Activated T-helper 17 cell treated with anti-CD3 and anti-CD28 coated beads, Interleukin-2, amount 50 U/mL, for 72 hours (primary cell): ENCODE results near the gene AMZ1. TPM values are rescaled to one million over a fixed set of nuclear protein-coding genes. Genes with fewer than 3 reads are reported as not detected.

Experiments used
- ATAC-seq: fragments of 150-1000 bp; cut with Tn5 transposase; replicated peaks from 2 replicates; pipeline ENCODE4 v1.10.0; 2021; ENCODE audit warnings: mild to moderate bottlenecking, moderate library complexity
- H3K27ac Mint-ChIP-seq: one replicate; pipeline ENCODE4 v1.8.0; 2022; ENCODE audit warnings: mixed read lengths
- H3K27me3 Mint-ChIP-seq: one replicate; pipeline ENCODE4 v1.8.0; 2022; ENCODE audit warnings: mixed read lengths
- H3K36me3 Mint-ChIP-seq: one replicate; pipeline ENCODE4 v1.8.0; 2022; ENCODE audit warnings: low read depth, mild to moderate bottlenecking, mixed read lengths
- H3K4me1 Mint-ChIP-seq: one replicate; pipeline ENCODE4 v1.8.0; 2022; ENCODE audit warnings: mixed read lengths
- H3K4me3 Mint-ChIP-seq: one replicate; pipeline ENCODE4 v1.8.0; 2022; ENCODE audit warnings: mild to moderate bottlenecking, mixed read lengths
- H3K9me3 Mint-ChIP-seq: one replicate; pipeline ENCODE4 v1.8.0; 2022; ENCODE audit warnings: mixed read lengths
- total RNA-seq, 2 donors: library from RNA; stranded (reverse); gene quantifications; one replicate each; pipeline ENCODE4 v1.2.3, GENCODE V29; 2022

AMZ1 gene
- total RNA-seq, 2 donors from 2014 or later, result 0.69 TPM; not detected in 1

DNA sequence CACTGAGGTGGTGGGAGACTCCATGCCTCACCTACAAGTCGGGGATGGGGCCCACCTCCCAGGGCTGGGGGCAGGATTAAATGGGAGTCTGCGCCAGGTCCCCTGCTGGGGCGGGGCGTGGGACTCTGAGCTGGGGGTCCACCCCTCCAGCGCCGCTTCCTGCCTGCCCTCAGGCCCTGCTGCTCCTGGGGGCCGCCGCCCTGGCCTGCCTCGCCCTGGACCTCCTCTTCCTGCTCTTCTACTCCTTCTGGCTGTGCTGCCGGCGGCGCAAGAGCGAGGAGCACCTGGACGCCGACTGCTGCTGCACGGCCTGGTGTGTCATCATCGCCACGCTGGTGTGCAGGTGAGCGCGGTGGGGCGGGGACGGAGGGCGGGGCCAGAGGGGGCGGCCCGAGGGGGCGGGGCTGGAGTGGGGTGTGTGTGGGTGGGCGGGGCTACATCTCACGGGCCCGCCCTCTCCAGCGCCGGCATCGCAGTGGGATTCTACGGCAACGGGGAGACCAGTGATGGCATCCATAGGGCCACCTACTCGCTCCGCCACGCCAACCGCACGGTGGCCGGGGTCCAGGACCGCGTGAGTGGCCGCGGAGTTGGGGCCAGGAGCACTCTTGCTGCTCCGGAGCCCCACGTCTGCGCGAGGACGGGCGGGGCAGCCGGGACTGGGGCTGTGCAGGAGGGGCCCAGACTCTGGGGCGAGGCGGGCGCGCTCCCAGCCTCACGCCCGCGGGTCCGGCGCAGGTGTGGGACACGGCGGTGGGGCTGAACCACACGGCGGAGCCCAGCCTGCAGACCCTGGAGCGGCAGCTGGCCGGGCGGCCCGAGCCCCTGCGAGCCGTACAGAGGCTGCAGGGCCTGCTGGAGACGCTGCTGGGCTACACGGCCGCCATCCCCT, 41.1 kb upstream of the AMZ1 start:
- no peaks in the 10 kb centered on the region for H3K9me3 Mint-ChIP-seq
- H3K36me3 Mint-ChIP-seq, result no peaks in the 10 kb centered on the region
- H3K27me3 Mint-ChIP-seq, result no peaks in the 10 kb centered on the region
- H3K4me3 Mint-ChIP-seq, result no peak overlapping the region
- no peak for ATAC-seq
- no peak overlapping the region for H3K27ac Mint-ChIP-seq
- H3K4me1 Mint-ChIP-seq, result peaks cover 5% of the 10 kb centered on the region

DNA sequence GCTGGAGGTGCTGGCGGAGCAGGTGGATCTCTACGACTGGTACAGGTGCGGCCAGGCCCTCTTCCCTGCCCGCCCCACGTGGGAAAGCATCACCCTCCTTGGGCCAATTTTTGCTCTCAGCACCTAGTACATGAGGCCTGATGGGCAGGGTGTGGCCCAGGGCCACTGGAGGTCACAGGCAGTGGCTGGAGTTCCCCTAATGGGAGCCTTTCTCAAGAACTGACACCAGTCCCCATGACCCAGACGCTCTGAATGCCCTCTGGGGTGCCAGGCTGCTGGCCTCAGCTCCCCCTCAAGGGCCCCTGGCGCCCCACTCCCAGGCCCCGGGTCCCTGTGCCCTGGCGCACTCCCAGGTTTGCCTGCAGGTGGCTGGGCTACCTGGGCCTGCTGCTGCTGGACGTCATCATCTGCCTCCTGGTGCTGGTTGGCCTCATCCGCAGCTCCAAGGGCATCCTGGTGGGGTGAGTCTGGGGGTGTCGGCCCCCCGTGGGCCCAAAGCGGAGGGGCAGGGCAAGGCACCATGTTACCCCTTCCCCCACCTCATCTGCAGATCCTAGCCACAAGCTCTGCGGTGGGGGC, 40.3 kb upstream of the AMZ1 start:
- H3K27me3 Mint-ChIP-seq, result no peaks in the 10 kb centered on the region
- H3K4me3 Mint-ChIP-seq, result no peak overlapping the region
- no peak overlapping the region for H3K27ac Mint-ChIP-seq
- H3K36me3 Mint-ChIP-seq, result no peaks in the 10 kb centered on the region
- ATAC-seq, result no peak
- H3K9me3 Mint-ChIP-seq, result no peaks in the 10 kb centered on the region
- H3K4me1 Mint-ChIP-seq, result peaks cover 5% of the 10 kb centered on the region

DNA sequence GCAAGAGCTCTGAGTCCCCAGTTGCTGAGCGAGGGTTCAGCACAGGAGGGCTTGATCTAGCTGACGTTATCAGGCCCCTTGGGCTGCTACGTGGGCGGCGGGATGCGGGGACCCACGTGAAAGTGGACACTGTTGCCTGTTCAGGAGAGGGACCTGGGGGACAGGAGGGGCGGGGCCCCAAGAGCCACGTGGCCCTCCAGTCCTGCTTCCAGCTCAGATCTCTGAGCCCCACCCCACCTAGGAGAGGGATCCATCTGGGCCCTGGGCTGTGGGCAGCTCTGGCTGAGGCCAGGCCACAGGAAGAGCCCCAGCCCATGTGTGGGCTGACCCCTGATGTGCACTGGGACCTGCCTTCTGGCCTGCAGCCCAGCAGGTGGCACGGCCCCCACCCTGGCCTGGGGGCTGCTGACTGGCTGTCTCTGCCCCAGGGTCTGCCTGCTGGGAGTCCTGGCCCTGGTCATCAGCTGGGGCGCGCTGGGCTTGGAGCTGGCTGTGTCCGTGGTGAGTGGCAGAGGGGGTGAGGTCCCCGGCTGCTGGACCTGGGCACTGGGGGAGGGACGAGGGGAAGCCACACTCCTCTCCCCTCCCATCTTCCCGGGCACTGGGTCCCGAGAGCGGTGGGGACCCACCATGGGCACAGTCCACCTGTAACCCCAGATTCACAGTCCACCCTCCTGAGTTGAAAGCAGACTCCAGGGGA, 38.7 kb upstream of the AMZ1 start:
- peaks cover 5% of the 10 kb centered on the region for H3K4me1 Mint-ChIP-seq
- ATAC-seq, result no peak
- H3K9me3 Mint-ChIP-seq, result no peaks in the 10 kb centered on the region
- no peaks in the 10 kb centered on the region for H3K27me3 Mint-ChIP-seq
- H3K36me3 Mint-ChIP-seq, result no peaks in the 10 kb centered on the region
- no peak overlapping the region for H3K27ac Mint-ChIP-seq
- no peak overlapping the region for H3K4me3 Mint-ChIP-seq

DNA sequence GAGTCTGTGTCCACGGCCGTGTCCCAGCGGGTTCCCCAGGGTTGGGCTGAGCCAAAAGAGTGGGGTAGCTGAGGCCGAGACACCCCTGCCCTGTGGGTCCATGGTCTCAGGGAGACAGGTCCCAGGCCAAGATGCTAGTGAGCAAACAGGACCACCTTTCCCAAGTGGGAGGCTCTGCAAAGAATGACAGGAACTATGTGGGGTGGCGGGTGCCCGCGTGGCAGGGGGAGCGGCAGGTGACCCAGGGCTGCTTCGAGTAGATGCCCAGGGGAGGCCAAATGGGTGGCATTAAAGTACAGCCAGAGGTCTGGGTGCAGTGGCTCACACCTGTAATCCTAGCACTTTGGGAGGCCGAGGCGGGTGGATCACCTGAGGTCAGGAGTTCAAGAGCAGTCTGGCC, 38.0 kb upstream of the AMZ1 start:
- H3K4me1 Mint-ChIP-seq, result peaks cover 2% of the 10 kb centered on the region
- H3K9me3 Mint-ChIP-seq, result no peaks in the 10 kb centered on the region
- no peak overlapping the region for H3K27ac Mint-ChIP-seq
- no peaks in the 10 kb centered on the region for H3K27me3 Mint-ChIP-seq
- no peak for ATAC-seq
- no peaks in the 10 kb centered on the region for H3K36me3 Mint-ChIP-seq
- no peak overlapping the region for H3K4me3 Mint-ChIP-seq

DNA sequence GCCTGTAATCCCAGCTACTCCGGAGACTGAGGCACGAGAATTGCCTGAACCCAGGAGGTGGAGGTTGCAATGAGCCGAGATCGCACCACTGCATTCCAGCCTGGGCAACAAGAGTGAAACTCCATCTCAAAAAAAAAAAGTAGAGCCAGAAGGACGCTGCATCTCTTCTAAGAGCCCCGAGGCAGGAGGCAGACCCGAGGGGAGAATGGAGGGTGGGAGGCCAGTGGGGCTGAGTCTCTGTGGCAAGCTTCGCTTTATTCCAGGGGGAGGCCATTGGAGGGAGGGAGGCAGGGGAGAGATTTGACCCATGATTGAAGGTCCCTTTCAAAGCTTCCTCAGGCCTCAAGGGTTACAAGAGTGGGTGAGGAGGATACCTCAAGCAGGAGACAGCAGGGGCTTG, 37.6 kb upstream of the AMZ1 start:
- no peak overlapping the region for H3K27ac Mint-ChIP-seq
- no peak for ATAC-seq

DNA sequence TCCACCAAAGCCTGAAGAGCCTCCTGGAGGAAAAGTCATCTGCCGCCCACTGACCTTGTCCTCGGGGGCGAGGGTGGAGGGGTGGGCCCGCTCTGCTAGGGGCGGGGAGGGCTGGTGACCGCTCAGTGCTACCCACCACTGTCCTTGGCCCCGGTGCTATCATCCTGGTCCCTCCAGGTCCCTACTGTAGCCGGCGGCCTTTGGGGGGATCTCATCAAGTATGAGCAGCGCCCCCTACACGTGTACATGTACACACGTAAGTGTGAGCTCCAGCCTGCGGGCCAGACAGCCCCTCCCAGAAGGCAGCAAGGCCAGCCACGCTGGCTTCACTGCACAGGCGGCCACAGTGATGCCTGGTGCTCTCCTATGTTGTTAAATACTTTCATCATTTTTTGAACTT, 36.7 kb upstream of the AMZ1 start:
- H3K27ac Mint-ChIP-seq, result no peak overlapping the region

More for the DNA sequence above, 37.6 kb upstream of the AMZ1 start:
- Mint-ChIP-seq H3K9me3 (no peaks in the 10 kb centered on the region), H3K4me1 (no peaks in the 10 kb centered on the region), H3K36me3 (no peaks in the 10 kb centered on the region), H3K4me3 (no peak overlapping the region), H3K27me3 (no peaks in the 10 kb centered on the region)

DNA sequence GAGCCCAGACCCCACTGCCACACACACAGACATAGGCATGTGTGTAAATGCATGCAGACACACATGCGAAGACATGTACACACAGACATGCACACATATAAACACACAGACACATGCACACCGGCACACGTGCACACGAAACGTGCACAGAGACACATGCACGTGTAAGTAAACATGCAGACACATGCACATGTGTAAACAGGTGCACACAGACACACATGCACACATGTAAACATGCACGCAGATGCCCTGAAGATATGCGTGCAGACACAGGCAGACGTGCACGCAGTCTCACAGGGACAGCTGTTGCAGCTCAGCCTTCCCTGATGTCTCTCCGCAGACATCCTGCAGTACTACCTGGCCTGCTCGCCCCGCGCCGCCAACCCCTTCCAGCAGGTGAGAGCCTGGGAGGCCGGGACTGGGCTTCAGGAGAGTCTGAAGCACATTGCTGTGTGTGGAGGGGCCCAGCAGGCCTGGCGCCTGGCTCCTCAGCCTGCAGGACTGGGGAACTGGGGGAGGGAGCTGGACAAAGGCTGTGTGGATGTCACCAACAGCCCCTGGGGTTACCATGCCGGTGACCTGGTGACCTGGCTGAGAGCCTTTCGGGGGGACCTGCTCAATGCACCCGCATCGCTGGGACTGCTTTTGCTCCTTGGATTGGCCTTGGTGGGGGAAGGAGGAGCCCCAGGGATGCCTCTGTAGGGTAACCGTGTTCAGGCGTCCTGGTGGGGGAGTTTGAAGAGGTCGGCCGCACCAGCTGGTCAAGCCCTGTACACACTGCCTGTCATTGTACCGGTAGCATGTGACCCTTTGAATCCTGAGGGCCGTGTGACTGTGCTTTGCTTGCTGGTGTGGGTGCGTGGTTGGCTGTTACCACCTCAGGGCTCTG, 35.9 kb upstream of the AMZ1 start:
- Mint-ChIP-seq H3K4me3 (no peak overlapping the region), H3K27me3 (no peaks in the 10 kb centered on the region), H3K4me1 (no peaks in the 10 kb centered on the region), H3K27ac (no peak overlapping the region), H3K36me3 (no peaks in the 10 kb centered on the region), H3K9me3 (no peaks in the 10 kb centered on the region)
- ATAC-seq, result no peak

More for the DNA sequence above, 36.7 kb upstream of the AMZ1 start:
- Mint-ChIP-seq H3K9me3 (no peaks in the 10 kb centered on the region), H3K36me3 (no peaks in the 10 kb centered on the region), H3K4me1 (no peaks in the 10 kb centered on the region), H3K4me3 (no peak overlapping the region), H3K27me3 (no peaks in the 10 kb centered on the region)
- no peak for ATAC-seq

DNA sequence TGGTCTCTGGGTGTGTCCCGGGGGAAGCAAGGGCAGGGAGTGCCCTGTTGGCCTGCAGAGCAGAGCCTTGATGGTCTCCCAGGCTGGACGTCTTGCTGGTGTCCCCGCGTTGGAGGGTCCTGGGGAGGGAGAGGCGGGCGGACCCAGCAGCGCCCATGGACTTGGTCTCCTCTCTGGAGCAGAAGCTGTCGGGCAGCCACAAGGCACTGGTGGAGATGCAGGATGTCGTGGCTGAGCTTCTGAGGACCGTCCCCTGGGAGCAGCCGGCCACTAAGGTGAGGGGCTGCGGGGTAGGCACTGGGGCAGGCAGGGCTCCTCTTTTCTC, 35.3 kb upstream of the AMZ1 start:
- no peaks in the 10 kb centered on the region for H3K4me1 Mint-ChIP-seq
- H3K27me3 Mint-ChIP-seq, result no peaks in the 10 kb centered on the region
- H3K4me3 Mint-ChIP-seq, result no peak overlapping the region
- no peak for ATAC-seq
- no peaks in the 10 kb centered on the region for H3K36me3 Mint-ChIP-seq
- H3K27ac Mint-ChIP-seq, result no peak overlapping the region
- H3K9me3 Mint-ChIP-seq, result no peaks in the 10 kb centered on the region

DNA sequence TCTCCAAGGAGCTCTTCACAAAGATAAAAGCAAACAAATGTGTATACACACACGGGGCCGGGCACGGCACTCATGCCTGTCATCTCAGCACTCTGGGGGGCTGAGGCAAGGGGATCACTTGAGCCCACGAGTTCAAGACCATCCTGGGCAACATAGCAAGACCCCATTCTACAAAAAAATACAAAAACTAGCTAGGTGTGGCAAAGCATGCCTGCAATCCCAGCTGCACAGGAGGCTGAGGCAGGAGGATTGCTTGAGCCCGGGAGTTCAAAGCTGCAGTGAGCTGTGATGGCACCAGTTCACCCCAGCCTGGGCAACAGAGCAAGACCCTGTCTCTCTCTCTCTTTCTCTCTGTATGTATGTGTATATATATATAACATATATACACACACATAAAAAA, 33.9 kb upstream of the AMZ1 start:
- Mint-ChIP-seq H3K9me3 (no peaks in the 10 kb centered on the region), H3K27ac (no peak overlapping the region), H3K4me3 (no peak overlapping the region), H3K4me1 (no peaks in the 10 kb centered on the region), H3K27me3 (no peaks in the 10 kb centered on the region), H3K36me3 (no peaks in the 10 kb centered on the region)
- no peak for ATAC-seq

DNA sequence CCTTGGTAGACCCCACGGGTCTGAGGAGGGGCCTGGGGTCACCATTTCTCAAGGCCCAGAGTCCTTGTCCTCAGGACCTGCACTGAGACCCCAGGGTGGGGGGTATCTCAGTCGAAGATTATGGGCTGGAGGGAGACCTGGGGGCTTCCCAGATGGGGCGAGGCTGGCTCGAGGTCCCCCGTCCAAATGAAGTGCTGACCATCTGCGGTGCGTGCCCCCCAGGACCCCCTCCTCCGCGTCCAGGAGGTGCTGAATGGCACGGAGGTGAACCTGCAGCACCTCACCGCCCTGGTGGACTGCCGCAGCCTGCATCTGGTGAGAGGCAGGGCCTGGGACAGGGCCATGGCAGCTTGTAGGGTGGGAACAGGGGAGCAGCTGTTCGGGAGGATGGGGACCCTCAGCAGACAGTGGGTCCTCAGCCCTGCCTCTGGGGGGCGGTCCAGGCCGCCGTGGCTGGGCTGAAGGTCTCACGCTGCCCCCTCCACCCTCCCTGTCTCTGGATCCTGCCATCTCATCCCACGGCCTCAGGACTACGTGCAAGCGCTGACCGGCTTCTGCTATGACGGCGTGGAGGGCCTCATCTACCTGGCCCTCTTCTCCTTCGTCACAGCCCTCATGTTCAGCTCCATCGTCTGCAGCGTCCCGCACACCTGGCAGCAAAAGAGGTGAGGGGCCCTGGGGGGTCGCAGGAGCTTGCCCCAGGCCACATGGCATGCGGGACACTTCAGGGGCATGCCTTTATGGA, 32.0 kb upstream of the AMZ1 start:
- Mint-ChIP-seq H3K36me3 (no peaks in the 10 kb centered on the region), H3K27me3 (no peaks in the 10 kb centered on the region), H3K4me3 (no peak overlapping the region)

DNA sequence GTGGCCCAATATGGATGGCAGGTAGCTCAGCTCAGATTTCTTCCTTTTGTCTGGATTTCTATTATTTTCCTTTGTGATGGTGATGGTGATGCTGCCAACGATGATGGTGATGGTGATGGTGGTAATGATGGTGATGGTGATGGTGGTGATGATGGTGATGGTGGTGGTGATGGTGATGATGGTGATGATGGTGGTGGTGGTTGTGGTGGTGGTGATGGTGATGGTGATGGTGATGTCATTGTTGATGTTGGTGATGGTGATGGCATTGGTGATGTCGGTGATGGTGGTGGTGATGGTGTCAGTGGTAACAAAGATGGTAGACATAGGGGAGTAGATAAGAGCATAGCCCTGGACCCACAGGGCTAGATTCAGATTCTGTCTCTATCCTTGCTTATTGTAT, 30.8 kb upstream of the AMZ1 start:
- H3K4me1 Mint-ChIP-seq, result no peaks in the 10 kb centered on the region
- H3K27me3 Mint-ChIP-seq, result no peaks in the 10 kb centered on the region
- no peaks in the 10 kb centered on the region for H3K9me3 Mint-ChIP-seq
- H3K36me3 Mint-ChIP-seq, result no peaks in the 10 kb centered on the region
- no peak overlapping the region for H3K4me3 Mint-ChIP-seq
- H3K27ac Mint-ChIP-seq, result no peak overlapping the region
- no peak for ATAC-seq

More for the DNA sequence above, 32.0 kb upstream of the AMZ1 start:
- H3K4me1 Mint-ChIP-seq, result no peaks in the 10 kb centered on the region
- H3K27ac Mint-ChIP-seq, result no peak overlapping the region
- no peak for ATAC-seq
- H3K9me3 Mint-ChIP-seq, result no peaks in the 10 kb centered on the region

DNA sequence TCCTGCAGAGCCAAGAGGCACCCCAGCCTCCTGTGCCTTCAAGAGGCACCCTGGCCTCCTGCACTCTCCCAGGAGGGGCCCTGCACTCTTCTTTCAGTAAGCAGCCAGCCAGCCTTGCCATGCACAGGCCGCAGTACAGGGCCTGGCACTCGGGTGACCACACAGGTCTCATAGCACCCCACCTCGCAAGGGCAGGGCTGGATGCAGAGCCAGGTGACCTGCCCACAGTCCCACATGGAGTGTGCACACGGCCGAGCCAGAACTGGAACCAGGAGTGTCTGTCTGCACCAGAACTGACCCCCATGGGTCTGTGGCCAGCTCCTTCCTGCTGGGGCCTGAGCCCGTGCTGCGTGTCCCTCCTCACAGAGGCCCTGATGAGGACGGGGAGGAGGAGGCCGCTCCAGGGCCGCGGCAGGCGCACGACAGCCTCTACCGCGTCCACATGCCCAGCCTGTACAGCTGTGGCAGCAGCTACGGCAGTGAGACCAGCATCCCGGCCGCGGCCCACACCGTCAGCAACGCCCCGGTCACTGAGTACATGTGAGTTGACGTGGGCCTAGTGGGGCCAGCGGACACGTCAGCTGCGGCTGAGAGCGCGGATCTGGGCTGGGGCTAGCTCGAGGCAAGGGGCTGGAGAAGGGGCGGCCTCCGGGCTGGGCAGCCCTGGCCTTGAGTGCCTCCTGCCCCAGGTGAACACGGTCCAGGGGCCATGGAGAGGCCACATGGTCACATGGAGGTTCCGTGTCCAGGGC, 29.9 kb upstream of the AMZ1 start:
- no peaks in the 10 kb centered on the region for H3K9me3 Mint-ChIP-seq
- H3K4me3 Mint-ChIP-seq, result no peak overlapping the region
- H3K27ac Mint-ChIP-seq, result no peak overlapping the region
- H3K36me3 Mint-ChIP-seq, result no peaks in the 10 kb centered on the region
- no peaks in the 10 kb centered on the region for H3K4me1 Mint-ChIP-seq
- ATAC-seq, result no peak
- no peaks in the 10 kb centered on the region for H3K27me3 Mint-ChIP-seq

DNA sequence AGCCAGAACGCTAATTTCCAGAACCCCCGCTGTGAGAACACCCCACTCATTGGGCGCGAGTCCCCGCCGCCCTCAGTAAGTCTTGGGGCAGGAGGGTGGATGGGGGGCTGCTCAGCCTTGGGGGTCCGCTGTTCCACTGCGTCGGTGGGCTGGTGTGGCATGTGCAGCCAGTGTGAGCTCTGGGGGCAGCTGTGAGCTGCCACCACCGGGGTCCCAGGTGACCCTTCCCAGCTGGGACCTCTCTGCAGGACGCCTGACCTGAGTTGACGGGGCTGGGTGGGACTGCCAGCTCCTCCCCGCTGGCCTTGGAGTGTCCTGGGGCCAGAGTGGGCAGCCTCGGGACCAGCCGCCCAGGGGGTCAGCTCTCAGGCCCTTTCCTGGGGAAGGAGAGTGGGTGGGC, 29.1 kb upstream of the AMZ1 start:
- H3K4me3 Mint-ChIP-seq, result no peak overlapping the region
- no peak for ATAC-seq
- no peaks in the 10 kb centered on the region for H3K36me3 Mint-ChIP-seq
- no peak overlapping the region for H3K27ac Mint-ChIP-seq
- no peaks in the 10 kb centered on the region for H3K4me1 Mint-ChIP-seq
- H3K27me3 Mint-ChIP-seq, result no peaks in the 10 kb centered on the region
- no peaks in the 10 kb centered on the region for H3K9me3 Mint-ChIP-seq
